ENCODE data around the gene AOX1. TPM values are rescaled to one million over a fixed set of nuclear protein-coding genes. Genes with fewer than 3 reads are reported as not detected.

Gene AOX1
- total RNA-seq, 1 donor from 2014 or later: 3.4 TPM

- Histone ChIP-seq H3K79me2 (ENCODE audit: insufficient read depth, low read length) (no peaks in the 10 kb centered on the region), H3K4me2 (ENCODE audit: low read length) (no peak overlapping the region), H3K9me3 (ENCODE audit: insufficient read depth, low read depth, low read length) (no peaks in the 10 kb centered on the region), H3K9ac (ENCODE audit: low read length) (no peak overlapping the region), H3K36me3 (ENCODE audit: insufficient read depth, low read length) (no peaks in the 10 kb centered on the region), H3K4me1 (ENCODE audit: insufficient read depth, low read length) (no peaks in the 10 kb centered on the region), H4K20me1 (ENCODE audit: insufficient read depth, low read length) (no peaks in the 10 kb centered on the region), H2AFZ (ENCODE audit: low read depth, low read length) (no peak overlapping the region), H3K27me3 (ENCODE audit: insufficient read depth, low read length) (no peaks in the 10 kb centered on the region), H3K27ac (ENCODE audit: low read depth, low read length) (no peak overlapping the region), H3K4me3 (ENCODE audit: insufficient read depth, low read depth, low read length) (no peak overlapping the region)
- TF ChIP-seq CTCF (IDR thresholded peaks at IDR 0.05; ENCODE audit: insufficient read depth, low read depth, low read length) (no peak), EZH2 (IDR thresholded peaks at IDR 0.05; ENCODE audit: insufficient read depth, low read length) (no peak)
- Mint-ChIP-seq H3K9me3 (ENCODE audit: unreplicated experiment) (no peaks in the 10 kb centered on the region), H3K27ac (ENCODE audit: unreplicated experiment) (no peak overlapping the region), H3K4me1 (ENCODE audit: low read depth, unreplicated experiment) (no peaks in the 10 kb centered on the region), H3K4me3 (ENCODE audit: unreplicated experiment) (no peak overlapping the region), H3K27me3 (ENCODE audit: low read depth, unreplicated experiment) (peaks cover 3% of the 10 kb centered on the region), H3K36me3 (ENCODE audit: low read depth, unreplicated experiment) (no peaks in the 10 kb centered on the region)
- peak; percentile 76 for DNase-seq (ENCODE audit: low read depth)
- FAIRE-seq: no peak
Observed at GRCh38 chr2:200677721-200678532, 92.1 kb downstream of the AOX1 start.

GRCh38 chr2:200679127-200679526, 93.3 kb downstream of the AOX1 start:
- no peak overlapping the region for H3K27ac Mint-ChIP-seq (ENCODE audit: unreplicated experiment)
- H3K27me3 ChIP-seq (ENCODE audit: insufficient read depth, low read length): no peaks in the 10 kb centered on the region
- no peaks in the 10 kb centered on the region for H3K79me2 ChIP-seq (ENCODE audit: insufficient read depth, low read length)
- no peak overlapping the region for H2AFZ ChIP-seq (ENCODE audit: low read depth, low read length)
- H3K4me1 Mint-ChIP-seq (ENCODE audit: low read depth, unreplicated experiment): no peaks in the 10 kb centered on the region
- no peaks in the 10 kb centered on the region for H3K9me3 ChIP-seq (ENCODE audit: insufficient read depth, low read depth, low read length)
- no peak overlapping the region for H3K4me3 Mint-ChIP-seq (ENCODE audit: unreplicated experiment)
- H4K20me1 ChIP-seq (ENCODE audit: insufficient read depth, low read length): no peaks in the 10 kb centered on the region
- H3K9me3 Mint-ChIP-seq (ENCODE audit: unreplicated experiment): no peaks in the 10 kb centered on the region
- TF ChIP-seq EZH2 (IDR thresholded peaks at IDR 0.05; ENCODE audit: insufficient read depth, low read length) (no peak), CTCF (IDR thresholded peaks at IDR 0.05; ENCODE audit: insufficient read depth, low read depth, low read length) (no peak)
- no peaks in the 10 kb centered on the region for H3K36me3 ChIP-seq (ENCODE audit: insufficient read depth, low read length)
- no peak overlapping the region for H3K4me2 ChIP-seq (ENCODE audit: low read length)
- H3K27ac ChIP-seq (ENCODE audit: low read depth, low read length): no peak overlapping the region
- no peak overlapping the region for H3K4me3 ChIP-seq (ENCODE audit: insufficient read depth, low read depth, low read length)
- H3K4me1 ChIP-seq (ENCODE audit: insufficient read depth, low read length): no peaks in the 10 kb centered on the region
- FAIRE-seq (no peak), DNase-seq (ENCODE audit: low read depth) (no peak)
- no peak overlapping the region for H3K9ac ChIP-seq (ENCODE audit: low read length)
- peaks cover 3% of the 10 kb centered on the region for H3K27me3 Mint-ChIP-seq (ENCODE audit: low read depth, unreplicated experiment)
- no peaks in the 10 kb centered on the region for H3K36me3 Mint-ChIP-seq (ENCODE audit: low read depth, unreplicated experiment)

- Histone ChIP-seq H2AFZ (ENCODE audit: low read depth, low read length) (no peak overlapping the region), H3K4me3 (ENCODE audit: insufficient read depth, low read depth, low read length) (no peak overlapping the region), H4K20me1 (ENCODE audit: insufficient read depth, low read length) (no peaks in the 10 kb centered on the region), H3K9ac (ENCODE audit: low read length) (no peak overlapping the region), H3K27me3 (ENCODE audit: insufficient read depth, low read length) (no peaks in the 10 kb centered on the region), H3K36me3 (ENCODE audit: insufficient read depth, low read length) (no peaks in the 10 kb centered on the region), H3K27ac (ENCODE audit: low read depth, low read length) (no peak overlapping the region), H3K4me1 (ENCODE audit: insufficient read depth, low read length) (no peaks in the 10 kb centered on the region), H3K79me2 (ENCODE audit: insufficient read depth, low read length) (no peaks in the 10 kb centered on the region), H3K4me2 (ENCODE audit: low read length) (no peak overlapping the region), H3K9me3 (ENCODE audit: insufficient read depth, low read depth, low read length) (no peaks in the 10 kb centered on the region)
- Mint-ChIP-seq H3K4me3 (ENCODE audit: unreplicated experiment) (no peak overlapping the region), H3K27me3 (ENCODE audit: low read depth, unreplicated experiment) (peaks cover 3% of the 10 kb centered on the region), H3K36me3 (ENCODE audit: low read depth, unreplicated experiment) (no peaks in the 10 kb centered on the region), H3K4me1 (ENCODE audit: low read depth, unreplicated experiment) (no peaks in the 10 kb centered on the region), H3K9me3 (ENCODE audit: unreplicated experiment) (no peaks in the 10 kb centered on the region), H3K27ac (ENCODE audit: unreplicated experiment) (no peak overlapping the region)
- no peak for FAIRE-seq
- DNase-seq (ENCODE audit: low read depth): no peak
- TF ChIP-seq CTCF (IDR thresholded peaks at IDR 0.05; ENCODE audit: insufficient read depth, low read depth, low read length) (no peak), EZH2 (IDR thresholded peaks at IDR 0.05; ENCODE audit: insufficient read depth, low read length) (no peak)
Observed at GRCh38 chr2:200679535-200679934, 93.7 kb downstream of the AOX1 start.
